ENCODE measurements around the gene CD38. TPM values are rescaled to one million over a fixed set of nuclear protein-coding genes. Genes with fewer than 3 reads are reported as not detected.

Gene CD38
- total and polyA plus RNA-seq, 2 of the 13 experiments (the other 11 are each of a cell fraction or from before 2014, with no cell fraction given), result not detected

GRCh38 chr4:15740764-15741404 lies 37.2 kb upstream of the CD38 start (continued):
- TF ChIP-seq TGIF2 (CRISPR knock-in tag; IDR thresholded peaks at IDR 0.05) (no peak), ZNF674 (CRISPR knock-in tag; IDR thresholded peaks at IDR 0.05; ENCODE audit: low read depth) (no peak), POLR2A (IDR thresholded peaks at IDR 0.05; ENCODE audit: insufficient read depth in 1 of 2, low read depth in 2 of 2, low read length in 2 of 2) (no peak), ZBTB7B (CRISPR knock-in tag; IDR thresholded peaks at IDR 0.05) (peak; percentile 53; the same call in 1 of the 2 replicates), ZNF580 (CRISPR knock-in tag; IDR thresholded peaks at IDR 0.05; ENCODE audit: borderline replicate concordance, low read depth) (no peak), MAX (IDR thresholded peaks at IDR 0.05) (no peak), POLR2AphosphoS5 (IDR thresholded peaks at IDR 0.05; ENCODE audit: low read depth, low read length) (no peak), SKIL (CRISPR knock-in tag; IDR thresholded peaks at IDR 0.05; ENCODE audit: borderline replicate concordance) (no peak), ZNF317 (CRISPR knock-in tag; IDR thresholded peaks at IDR 0.05) (peak; percentile 94), SRY (CRISPR knock-in tag; IDR thresholded peaks at IDR 0.05) (no peak), NFYB (CRISPR knock-in tag; IDR thresholded peaks at IDR 0.05) (no peak), GLMP (CRISPR knock-in tag; IDR thresholded peaks at IDR 0.05; ENCODE audit: borderline replicate concordance) (no peak), ATAD3A (CRISPR knock-in tag; IDR thresholded peaks at IDR 0.05) (no peak), ZNF496 (CRISPR knock-in tag; IDR thresholded peaks at IDR 0.05; ENCODE audit: insufficient replicate concordance) (no peak), SNRNP70 (IDR thresholded peaks at IDR 0.05; ENCODE audit: low read depth, low read length) (no peak), HOXD1 (CRISPR knock-in tag; IDR thresholded peaks at IDR 0.05) (no peak), MIER3 (CRISPR knock-in tag; IDR thresholded peaks at IDR 0.05; ENCODE audit: borderline replicate concordance) (peak; percentile 45; the same call in 1 of the 2 replicates), GATAD2A (CRISPR knock-in tag; IDR thresholded peaks at IDR 0.05) (peak; percentile 92), MAF1 (CRISPR knock-in tag; IDR thresholded peaks at IDR 0.05; ENCODE audit: borderline replicate concordance) (no peak), POLR2G (IDR thresholded peaks at IDR 0.05; ENCODE audit: low read depth, low read length) (no peak), ZNF24 (IDR thresholded peaks at IDR 0.05) (no peak), ZNF468 (CRISPR knock-in tag; IDR thresholded peaks at IDR 0.05) (no peak), JUND (CRISPR knock-in tag; IDR thresholded peaks at IDR 0.05) (no peak), ELF3 (CRISPR knock-in tag; IDR thresholded peaks at IDR 0.05) (no peak), ZNF724P (CRISPR knock-in tag; IDR thresholded peaks at IDR 0.05; ENCODE audit: borderline replicate concordance) (no peak), ZNF362 (CRISPR knock-in tag; IDR thresholded peaks at IDR 0.05; ENCODE audit: borderline replicate concordance) (no peak), ZFP36L2 (CRISPR knock-in tag; IDR thresholded peaks at IDR 0.05) (no peak)
